Neural progenitor cell (in vitro differentiated cells): ENCODE data around the gene LPA. TPM values are rescaled to one million over a fixed set of nuclear protein-coding genes. Genes with fewer than 3 reads are reported as not detected.
A peak's percentile ranks its signal among the peaks of the same experiment; 100 is the strongest.

Experiments used
- DNase-seq: peaks from one replicate; pipeline ENCODE4 v3.0.0-alpha.2; 2016; ENCODE audit warnings: low spot score
- H2AFZ ChIP-seq: fragments of 200-600 bp; sonication (generic); replicated peaks from 2 replicates; pipeline ENCODE4 v1.6.1; 2016; ENCODE audit warnings: antibody characterized with exemption
- H3F3A ChIP-seq: fragments of 200-600 bp; sonication (generic); 2 replicates; pipeline ENCODE4 v1.6.1; 2016; ENCODE audit warnings: antibody characterized with exemption, low read depth
- H3K27ac ChIP-seq: fragments of 200-600 bp; sonication (generic); 2 replicates; pipeline ENCODE4 v1.5.1; 2016; ENCODE audit warnings: mild to moderate bottlenecking
- H3K27me3 ChIP-seq: fragments of 200-600 bp; sonication (generic); 2 replicates; pipeline ENCODE4 v1.6.1; 2016; ENCODE audit warnings: mild to moderate bottlenecking, moderate library complexity
- H3K36me3 ChIP-seq: fragments of 200-600 bp; sonication (generic); 2 replicates; pipeline ENCODE4 v1.5.1; 2016
- H3K4me1 ChIP-seq: fragments of 200-600 bp; sonication (generic); 2 replicates; pipeline ENCODE4 v1.6.1; 2016; ENCODE audit warnings: mixed run types
- H3K4me2 ChIP-seq: fragments of 200-600 bp; sonication (generic); 2 replicates; pipeline ENCODE4 v1.6.1; 2016
- H3K4me3 ChIP-seq: fragments of 200-600 bp; sonication (generic); 2 replicates; pipeline ENCODE4 v1.5.1; 2016
- H3K79me2 ChIP-seq: fragments of 200-600 bp; sonication (generic); 2 replicates; pipeline ENCODE4 v1.6.1; 2016; ENCODE audit warnings: low read depth
- H3K9ac ChIP-seq: fragments of 200-600 bp; sonication (generic); 2 replicates; pipeline ENCODE4 v1.6.1; 2016
- H3K9me3 ChIP-seq: fragments of 200-600 bp; sonication (generic); 2 replicates; pipeline ENCODE4 v1.5.1; 2016; ENCODE audit warnings: low read depth
- H4K20me1 ChIP-seq: fragments of 200-600 bp; sonication (generic); 2 replicates; pipeline ENCODE4 v1.6.1; 2016; ENCODE audit warnings: low read depth
- H3K27ac Mint-ChIP-seq: 3 replicates; pipeline ENCODE4 v1.8.0; 2021; ENCODE audit warnings: mixed read lengths
- H3K27me3 Mint-ChIP-seq: 2 replicates; pipeline ENCODE4 v1.8.0; 2022; ENCODE audit warnings: low read depth, mild to moderate bottlenecking, inconsistent platforms, moderate library complexity, mixed read lengths; ENCODE audit not compliant: insufficient read depth
- H3K36me3 Mint-ChIP-seq: 3 replicates; pipeline ENCODE4 v1.8.0; 2021; ENCODE audit warnings: mixed read lengths
- H3K4me1 Mint-ChIP-seq: 3 replicates; pipeline ENCODE4 v1.8.0; 2021; ENCODE audit warnings: mixed read lengths
- H3K4me3 Mint-ChIP-seq: 3 replicates; pipeline ENCODE4 v1.8.0; 2021; ENCODE audit warnings: mild to moderate bottlenecking, moderate library complexity, mixed read lengths
- H3K9me3 Mint-ChIP-seq: 3 replicates; pipeline ENCODE4 v1.8.0; 2020; ENCODE audit warnings: mixed read lengths
- CTCF ChIP-seq: fragments of 200-600 bp; sonication (generic); IDR thresholded peaks from 2 replicates; pipeline ENCODE4 v1.5.1; 2017; ENCODE audit warnings: antibody characterized with exemption, mild to moderate bottlenecking
- EZH2 ChIP-seq: fragments of 200-600 bp; sonication (generic); IDR thresholded peaks from 2 replicates; pipeline ENCODE4 v1.6.1; 2017; ENCODE audit warnings: antibody characterized with exemption, mild to moderate bottlenecking, moderate library complexity
- EZH2phosphoT487 ChIP-seq: fragments of 200-600 bp; sonication (generic); IDR thresholded peaks from 2 replicates; pipeline ENCODE4 v1.6.1; 2017; ENCODE audit warnings: antibody characterized with exemption
- total RNA-seq: library from RNA; depleted of rRNA; stranded (reverse); fragments of >200 nt; gene quantifications from 2 replicates; pipeline ENCODE4 v1.2.3, GENCODE V29; 2015; ENCODE audit warnings: low replicate concordance

The LPA gene
- total RNA-seq, 1 donor from 2014 or later: not detected

GRCh38 chr6:160513836-160514235 is 150.2 kb downstream of the LPA start:
- Mint-ChIP-seq H3K9me3 (peaks cover 11% of the 10 kb centered on the region), H3K4me3 (no peak overlapping the region), H3K27ac (no peak overlapping the region), H3K36me3 (no peaks in the 10 kb centered on the region), H3K4me1 (no peaks in the 10 kb centered on the region), H3K27me3 (peaks cover 4% of the 10 kb centered on the region)
- Histone ChIP-seq H2AFZ (no peak overlapping the region), H3K79me2 (no peaks in the 10 kb centered on the region), H3K9me3 (no peaks in the 10 kb centered on the region), H3K9ac (no peak overlapping the region), H3K36me3 (no peaks in the 10 kb centered on the region), H3K4me2 (no peak overlapping the region), H3K27ac (no peak overlapping the region), H3F3A (no peaks in the 10 kb centered on the region), H3K4me3 (no peak overlapping the region), H4K20me1 (no peaks in the 10 kb centered on the region), H3K4me1 (no peaks in the 10 kb centered on the region), H3K27me3 (no peaks in the 10 kb centered on the region)
- DNase-seq: peak; percentile 51
- TF ChIP-seq EZH2phosphoT487 (no peak), EZH2 (no peak), CTCF (no peak)

- Mint-ChIP-seq H3K4me1 (no peaks in the 10 kb centered on the region), H3K36me3 (no peaks in the 10 kb centered on the region), H3K4me3 (no peak overlapping the region), H3K9me3 (peaks cover 9% of the 10 kb centered on the region), H3K27me3 (peaks cover 4% of the 10 kb centered on the region), H3K27ac (no peak overlapping the region)
- no peaks in the 10 kb centered on the region for H3K27me3 ChIP-seq
- no peak overlapping the region for H3K27ac ChIP-seq
- H3K9me3 ChIP-seq: no peaks in the 10 kb centered on the region
- TF ChIP-seq EZH2 (no peak), CTCF (no peak), EZH2phosphoT487 (no peak)
- H4K20me1 ChIP-seq: no peaks in the 10 kb centered on the region
- no peak overlapping the region for H3K4me2 ChIP-seq
- no peaks in the 10 kb centered on the region for H3K79me2 ChIP-seq
- H3F3A ChIP-seq: no peaks in the 10 kb centered on the region
- H3K36me3 ChIP-seq: no peaks in the 10 kb centered on the region
- no peaks in the 10 kb centered on the region for H3K4me1 ChIP-seq
- DNase-seq: no peak
- no peak overlapping the region for H3K4me3 ChIP-seq
- H3K9ac ChIP-seq: no peak overlapping the region
- no peak overlapping the region for H2AFZ ChIP-seq
Measured at GRCh38 chr6:160510976-160511617, 153.0 kb downstream of the LPA start.

GRCh38 chr6:160510199-160510598 is 153.9 kb downstream of the LPA start:
- H3K36me3 Mint-ChIP-seq: no peaks in the 10 kb centered on the region
- H3K9me3 Mint-ChIP-seq: peaks cover 7% of the 10 kb centered on the region
- H3F3A ChIP-seq: no peaks in the 10 kb centered on the region
- H4K20me1 ChIP-seq: no peaks in the 10 kb centered on the region
- H3K4me3 Mint-ChIP-seq: no peak overlapping the region
- H3K4me1 Mint-ChIP-seq: no peaks in the 10 kb centered on the region
- H3K4me2 ChIP-seq: no peak overlapping the region
- no peaks in the 10 kb centered on the region for H3K9me3 ChIP-seq
- no peak overlapping the region for H3K9ac ChIP-seq
- DNase-seq: no peak
- H3K27me3 ChIP-seq: no peaks in the 10 kb centered on the region
- no peaks in the 10 kb centered on the region for H3K4me1 ChIP-seq
- no peaks in the 10 kb centered on the region for H3K79me2 ChIP-seq
- H3K36me3 ChIP-seq: no peaks in the 10 kb centered on the region
- no peak overlapping the region for H3K27ac ChIP-seq
- H3K4me3 ChIP-seq: no peak overlapping the region
- no peak overlapping the region for H3K27ac Mint-ChIP-seq
- peaks cover 3% of the 10 kb centered on the region for H3K27me3 Mint-ChIP-seq
- TF ChIP-seq EZH2 (no peak), CTCF (no peak), EZH2phosphoT487 (no peak)
- H2AFZ ChIP-seq: no peak overlapping the region
